ENCODE data around the gene EPS8.

EPS8 gene

GRCh38 chr12:15608406-15608805 lies 180.8 kb downstream of the EPS8 start:
- Histone ChIP-seq H2AFZ (ENCODE audit: low read length) (no peak overlapping the region), H3K4me3 (ENCODE audit: low read length) (no peak overlapping the region), H4K20me1 (ENCODE audit: insufficient read depth, low read length) (no peaks in the 10 kb centered on the region), H3K36me3 (replicated peaks; ENCODE audit: insufficient read depth, low read length) (no peaks in the 10 kb centered on the region), H3K9me3 (replicated peaks; ENCODE audit: insufficient read depth, low read length) (no peaks in the 10 kb centered on the region), H3K9ac (ENCODE audit: low read length) (no peak overlapping the region), H3K27ac (ENCODE audit: low read length) (no peak overlapping the region), H3K4me1 (ENCODE audit: low read length) (no peaks in the 10 kb centered on the region), H3K4me2 (ENCODE audit: low read depth, low read length) (no peak overlapping the region), H3F3A (ENCODE audit: insufficient read depth, low read length) (no peaks in the 10 kb centered on the region), H3K79me2 (ENCODE audit: low read length) (no peaks in the 10 kb centered on the region), H3K27me3 (replicated peaks; ENCODE audit: insufficient read depth, low read length) (no peaks in the 10 kb centered on the region), H3K9me2 (replicated peaks; ENCODE audit: insufficient read depth, low read length) (no peaks in the 10 kb centered on the region)
- no peak for DNase-seq
- TF ChIP-seq CTCF (IDR thresholded peaks at IDR 0.05; ENCODE audit: low read length), result no peak
- no peak for TF ChIP-seq EZH2phosphoT487 (IDR thresholded peaks at IDR 0.05; ENCODE audit: low read length)
- no peak for TF ChIP-seq EZH2 (optimal IDR thresholded peaks at IDR 0.05; ENCODE audit: low read depth, low read length)

GRCh38 chr12:15605881-15606590 lies 183.2 kb downstream of the EPS8 start:
- no peaks in the 10 kb centered on the region for H4K20me1 ChIP-seq (ENCODE audit: insufficient read depth, low read length)

GRCh38 chr12:15603474-15604085 lies 185.6 kb downstream of the EPS8 start:
- Histone ChIP-seq H3F3A (ENCODE audit: insufficient read depth, low read length) (no peaks in the 10 kb centered on the region), H3K27ac (ENCODE audit: low read length) (no peak overlapping the region), H4K20me1 (ENCODE audit: insufficient read depth, low read length) (no peaks in the 10 kb centered on the region), H3K9me3 (replicated peaks; ENCODE audit: insufficient read depth, low read length) (no peaks in the 10 kb centered on the region), H3K4me2 (ENCODE audit: low read depth, low read length) (no peak overlapping the region), H3K27me3 (replicated peaks; ENCODE audit: insufficient read depth, low read length) (no peaks in the 10 kb centered on the region), H3K36me3 (replicated peaks; ENCODE audit: insufficient read depth, low read length) (no peaks in the 10 kb centered on the region), H3K4me1 (ENCODE audit: low read length) (no peaks in the 10 kb centered on the region), H2AFZ (ENCODE audit: low read length) (no peak overlapping the region), H3K79me2 (ENCODE audit: low read length) (no peaks in the 10 kb centered on the region), H3K9me2 (replicated peaks; ENCODE audit: insufficient read depth, low read length) (no peaks in the 10 kb centered on the region), H3K4me3 (ENCODE audit: low read length) (no peak overlapping the region), H3K9ac (ENCODE audit: low read length) (no peak overlapping the region)
- DNase-seq, result no peak
- no peak for TF ChIP-seq EZH2 (optimal IDR thresholded peaks at IDR 0.05; ENCODE audit: low read depth, low read length)
- TF ChIP-seq CTCF (IDR thresholded peaks at IDR 0.05; ENCODE audit: low read length), result no peak
- no peak for TF ChIP-seq EZH2phosphoT487 (IDR thresholded peaks at IDR 0.05; ENCODE audit: low read length)

More at GRCh38 chr12:15605881-15606590, 183.2 kb downstream of the EPS8 start:
- Histone ChIP-seq H3K4me2 (ENCODE audit: low read depth, low read length) (no peak overlapping the region), H3F3A (ENCODE audit: insufficient read depth, low read length) (no peaks in the 10 kb centered on the region), H2AFZ (ENCODE audit: low read length) (no peak overlapping the region), H3K36me3 (replicated peaks; ENCODE audit: insufficient read depth, low read length) (no peaks in the 10 kb centered on the region), H3K27me3 (replicated peaks; ENCODE audit: insufficient read depth, low read length) (no peaks in the 10 kb centered on the region), H3K9me3 (replicated peaks; ENCODE audit: insufficient read depth, low read length) (no peaks in the 10 kb centered on the region), H3K9me2 (replicated peaks; ENCODE audit: insufficient read depth, low read length) (no peaks in the 10 kb centered on the region), H3K4me3 (ENCODE audit: low read length) (no peak overlapping the region), H3K9ac (ENCODE audit: low read length) (no peak overlapping the region), H3K27ac (ENCODE audit: low read length) (no peak overlapping the region), H3K4me1 (ENCODE audit: low read length) (no peaks in the 10 kb centered on the region), H3K79me2 (ENCODE audit: low read length) (no peaks in the 10 kb centered on the region)
- no peak for DNase-seq
- TF ChIP-seq CTCF (IDR thresholded peaks at IDR 0.05; ENCODE audit: low read length) (no peak), EZH2 (optimal IDR thresholded peaks at IDR 0.05; ENCODE audit: low read depth, low read length) (no peak), EZH2phosphoT487 (IDR thresholded peaks at IDR 0.05; ENCODE audit: low read length) (no peak)

All from MM.1S (cell line).